Parietal lobe (tissue), 2 donors: ENCODE measurements around the gene HLA-F. TPM values are rescaled to one million over a fixed set of nuclear protein-coding genes. Genes with fewer than 3 reads are reported as not detected.

Source experiments
- small RNA-seq: library from RNA; depleted of rRNA; stranded (forward); fragments of <200 nt; gene quantifications from one replicate; pipeline ENCODE3, GENCODE V24; 2014; ENCODE audit warnings: low replicate concordance
- total RNA-seq: library from RNA; depleted of rRNA; stranded (reverse); fragments of >200 nt; gene quantifications from one replicate; pipeline ENCODE4 v1.2.3, GENCODE V29; 2014

The HLA-F gene
- total RNA-seq = 0.94 TPM

GRCh38 chr6:29723262-29723665, at the start of gene HLA-F:
Gene HLA-F, plus strand, starts transcription at chr6:29723434. Its CDS starts 30 bp downstream, at chr6:29723464.

GRCh38 chr6:29680904-29681303, 42.3 kb upstream of the HLA-F start, which contains the start of gene ZFP57:
Gene ZFP57, minus strand, starts transcription at chr6:29681152. Its CDS starts 4,149 bp downstream, at chr6:29677003.

Small RNA genes lying within 50 kb of the gene (small RNA-seq; reads per million reads assigned to genes)
- not detected for gene AL645939.2
- not detected for gene AL645939.3
- gene AL645939.4 = not detected
- not detected for gene RF00019

Other genes starting within 250 kb of the HLA-F start
- not detected for gene MAS1L, start 235.5 kb upstream of the HLA-F start, total RNA-seq
- gene UBD, start 163.7 kb upstream of the HLA-F start, total RNA-seq = not detected
- gene OR2H2, start 138.3 kb upstream of the HLA-F start, total RNA-seq = not detected
- 188 TPM for gene GABBR1, start 90.3 kb upstream of the HLA-F start, total RNA-seq
- gene MOG, start 66.3 kb upstream of the HLA-F start, total RNA-seq = 0.31 TPM
- not detected for gene ZFP57, start 42.3 kb upstream of the HLA-F start, total RNA-seq
- not detected for gene HLA-G, start 104.4 kb downstream of the HLA-F start, total RNA-seq
- 48.5 TPM for gene HLA-A, start 219.1 kb downstream of the HLA-F start, total RNA-seq